ENCODE data around the gene AGBL4.

AGBL4 gene

DNA sequence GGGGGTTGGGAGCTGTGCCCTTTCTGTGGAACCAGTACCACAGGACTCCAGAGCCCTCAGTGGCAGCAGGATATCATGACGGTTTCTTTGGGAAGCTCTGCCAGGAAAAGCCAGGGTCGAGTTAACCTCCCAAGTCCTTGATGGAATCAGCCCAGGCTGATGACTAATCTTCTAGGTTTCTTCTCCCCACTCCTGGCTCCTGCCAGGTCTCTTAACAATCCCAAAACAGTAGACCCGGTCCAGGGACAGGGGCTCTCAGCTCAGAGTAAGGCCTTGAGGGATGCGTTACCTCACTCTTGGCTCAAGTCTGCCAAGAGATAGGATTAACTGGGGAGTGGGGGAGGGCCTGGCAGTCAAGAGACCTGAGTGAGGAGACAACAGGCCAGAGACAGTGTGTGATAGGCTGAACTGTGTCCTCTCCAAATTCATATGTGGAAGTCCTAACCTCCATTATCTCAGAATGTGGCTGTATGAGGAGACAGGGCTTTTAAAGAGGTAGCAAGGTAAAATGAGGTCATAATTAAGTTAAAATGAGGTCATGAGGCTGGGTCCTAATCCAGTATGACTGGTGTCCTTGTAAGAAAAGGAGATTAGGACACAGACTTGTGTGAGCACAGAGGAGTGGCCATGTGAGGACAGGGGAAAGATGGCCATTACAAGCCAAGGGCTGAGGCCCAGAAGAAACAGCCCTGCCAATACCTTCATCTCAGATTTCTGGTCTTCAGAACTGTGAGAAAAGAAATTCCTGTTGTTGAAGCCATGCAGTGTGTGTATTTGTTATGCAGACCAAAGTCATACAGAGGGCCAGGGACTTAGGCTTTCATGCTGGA lies 1342.1 kb downstream of the AGBL4 start:
- DNase-seq (ENCODE audit: insufficient read length, low spot score) (no peak), FAIRE-seq (no peak)
- TF ChIP-seq POLR2AphosphoS5 (IDR thresholded peaks at IDR 0.05; ENCODE audit: low read depth, low read length): no peak
- TF ChIP-seq POLR2A (IDR thresholded peaks at IDR 0.05; ENCODE audit: low read depth, low read length): no peak
- TF ChIP-seq SPI1 (IDR thresholded peaks at IDR 0.05; ENCODE audit: low read depth, low read length): no peak
- TF ChIP-seq TAF1 (IDR thresholded peaks at IDR 0.05; ENCODE audit: low read depth, low read length): no peak
- no peak for TF ChIP-seq POU2F2 (IDR thresholded peaks at IDR 0.05; ENCODE audit: low read depth, low read length)
- TF ChIP-seq PAX5 (IDR thresholded peaks at IDR 0.05; ENCODE audit: insufficient read depth, low read length, severe bottlenecking): no peak

- no peak for FAIRE-seq
- no peak for TF ChIP-seq POU2F2 (IDR thresholded peaks at IDR 0.05; ENCODE audit: low read depth, low read length)
- TF ChIP-seq POLR2A (IDR thresholded peaks at IDR 0.05; ENCODE audit: low read depth, low read length): no peak
- no peak for TF ChIP-seq SPI1 (IDR thresholded peaks at IDR 0.05; ENCODE audit: low read depth, low read length)
- no peak for TF ChIP-seq TAF1 (IDR thresholded peaks at IDR 0.05; ENCODE audit: low read depth, low read length)
- no peak for TF ChIP-seq PAX5 (IDR thresholded peaks at IDR 0.05; ENCODE audit: insufficient read depth, low read length, severe bottlenecking)
- no peak for TF ChIP-seq POLR2AphosphoS5 (IDR thresholded peaks at IDR 0.05; ENCODE audit: low read depth, low read length)
- DNase-seq (ENCODE audit: insufficient read length, low spot score): no peak
Measured at GRCh38 chr1:48680411-48681035, 1343.2 kb downstream of the AGBL4 start.

GRCh38 chr1:48679859-48680258 lies 1343.9 kb downstream of the AGBL4 start:
- DNase-seq (ENCODE audit: insufficient read length, low spot score) (no peak), FAIRE-seq (no peak)
- no peak for TF ChIP-seq PAX5 (IDR thresholded peaks at IDR 0.05; ENCODE audit: insufficient read depth, low read length, severe bottlenecking)
- TF ChIP-seq SPI1 (IDR thresholded peaks at IDR 0.05; ENCODE audit: low read depth, low read length): no peak
- no peak for TF ChIP-seq POLR2A (IDR thresholded peaks at IDR 0.05; ENCODE audit: low read depth, low read length)
- no peak for TF ChIP-seq POU2F2 (IDR thresholded peaks at IDR 0.05; ENCODE audit: low read depth, low read length)
- no peak for TF ChIP-seq TAF1 (IDR thresholded peaks at IDR 0.05; ENCODE audit: low read depth, low read length)
- TF ChIP-seq POLR2AphosphoS5 (IDR thresholded peaks at IDR 0.05; ENCODE audit: low read depth, low read length): no peak

DNA sequence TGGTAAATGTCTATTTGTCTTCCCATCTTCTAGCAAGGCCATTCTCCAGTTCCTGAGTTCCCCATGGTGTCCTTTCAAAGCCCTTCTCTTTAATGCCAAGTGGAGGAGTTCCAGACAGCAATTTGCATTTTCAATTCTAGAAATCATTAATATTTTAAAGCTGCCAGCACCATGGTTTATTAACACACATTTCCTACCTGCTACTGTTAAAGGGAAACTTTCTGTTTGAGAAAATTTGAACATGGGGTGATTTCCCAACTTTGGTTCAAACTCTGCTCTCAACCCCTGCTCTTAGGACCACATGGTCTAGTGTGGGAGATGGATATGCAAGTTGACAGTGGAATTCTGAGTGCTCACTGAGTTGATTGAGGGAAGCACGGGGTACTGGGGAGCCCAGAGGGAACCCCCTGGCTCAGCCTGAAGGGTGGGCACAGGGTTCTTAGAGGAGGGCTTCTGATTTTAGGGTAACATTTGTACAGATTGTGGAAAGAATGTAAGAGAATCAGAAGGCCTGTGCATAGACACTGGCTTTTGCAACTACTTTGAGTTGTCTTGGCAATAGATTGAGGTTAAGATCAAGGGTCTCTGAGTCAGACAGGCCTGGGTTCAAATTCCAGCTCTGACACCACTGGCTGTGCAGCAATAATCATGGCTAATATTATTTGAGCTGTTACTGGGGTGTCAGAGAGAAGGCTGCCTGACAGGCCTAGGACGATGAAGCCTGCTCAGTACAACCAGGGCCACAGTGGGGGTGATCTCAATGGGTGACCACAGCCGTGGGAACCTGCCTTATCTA lies 1344.8 kb downstream of the AGBL4 start:
- no peak for DNase-seq (ENCODE audit: insufficient read length, low spot score)
- no peak for TF ChIP-seq POU2F2 (IDR thresholded peaks at IDR 0.05; ENCODE audit: low read depth, low read length)
- TF ChIP-seq POLR2AphosphoS5 (IDR thresholded peaks at IDR 0.05; ENCODE audit: low read depth, low read length): no peak
- no peak for TF ChIP-seq SPI1 (IDR thresholded peaks at IDR 0.05; ENCODE audit: low read depth, low read length)
- no peak for TF ChIP-seq PAX5 (IDR thresholded peaks at IDR 0.05; ENCODE audit: insufficient read depth, low read length, severe bottlenecking)
- TF ChIP-seq TAF1 (IDR thresholded peaks at IDR 0.05; ENCODE audit: low read depth, low read length): no peak
- no peak for TF ChIP-seq POLR2A (IDR thresholded peaks at IDR 0.05; ENCODE audit: low read depth, low read length)
- no peak for FAIRE-seq

DNA sequence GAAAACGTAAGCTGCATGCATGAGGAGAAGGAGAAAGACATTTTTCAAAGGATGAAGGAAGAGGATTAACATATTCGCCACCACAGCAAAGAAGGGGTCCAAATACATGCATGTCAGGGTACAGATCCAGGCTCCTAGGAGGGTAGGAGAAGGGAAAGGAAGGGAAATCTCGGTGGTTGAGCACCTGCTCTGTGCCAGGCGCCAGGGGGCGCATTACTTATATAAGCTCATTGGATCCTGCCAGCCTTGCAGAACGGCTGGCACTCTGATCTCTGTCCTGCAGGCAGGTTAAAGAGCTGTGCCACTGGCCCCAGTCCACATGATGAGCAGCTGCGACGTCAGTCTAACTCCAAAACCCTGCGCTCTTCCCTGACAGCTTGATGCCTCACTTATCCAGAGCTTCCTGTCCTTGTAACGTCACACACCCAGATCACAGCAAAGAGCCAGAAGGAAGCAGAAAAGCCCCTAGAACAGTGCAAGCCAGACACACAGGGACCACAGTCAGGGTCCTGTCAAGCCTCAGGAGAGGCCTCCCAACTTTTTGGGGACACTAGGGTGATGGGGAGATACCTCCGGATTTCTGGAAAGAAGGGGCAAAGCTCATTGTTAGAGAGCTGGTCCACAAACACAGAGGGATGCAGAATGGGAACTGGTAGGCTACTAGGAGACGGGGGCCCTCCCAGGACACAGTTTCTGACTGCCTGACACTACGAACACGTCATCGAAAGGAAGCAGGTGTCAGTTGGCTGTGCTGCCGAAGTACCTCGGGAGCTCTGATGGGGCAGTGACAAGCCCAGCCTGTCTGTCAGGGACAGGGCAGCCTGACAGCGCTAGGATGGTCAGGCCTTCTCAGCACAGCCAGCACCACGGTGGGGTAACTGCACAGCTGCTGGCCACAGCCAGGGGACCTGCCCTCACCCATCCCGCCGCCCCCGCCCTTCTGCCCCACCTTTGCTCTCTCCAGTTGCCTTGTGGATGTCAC lies 1346.2 kb downstream of the AGBL4 start:
- DNase-seq (ENCODE audit: insufficient read length, low spot score): peak; percentile 32
- TF ChIP-seq POLR2A (IDR thresholded peaks at IDR 0.05; ENCODE audit: low read depth, low read length) (no peak), SPI1 (IDR thresholded peaks at IDR 0.05; ENCODE audit: low read depth, low read length) (no peak), POLR2AphosphoS5 (IDR thresholded peaks at IDR 0.05; ENCODE audit: low read depth, low read length) (no peak), TAF1 (IDR thresholded peaks at IDR 0.05; ENCODE audit: low read depth, low read length) (no peak), POU2F2 (IDR thresholded peaks at IDR 0.05; ENCODE audit: low read depth, low read length) (no peak), PAX5 (IDR thresholded peaks at IDR 0.05; ENCODE audit: insufficient read depth, low read length, severe bottlenecking) (no peak)
- peak; percentile 43 for FAIRE-seq

GRCh38 chr1:48676822-48677221 lies 1346.9 kb downstream of the AGBL4 start:
- no peak for TF ChIP-seq PAX5 (IDR thresholded peaks at IDR 0.05; ENCODE audit: insufficient read depth, low read length, severe bottlenecking)
- TF ChIP-seq POLR2AphosphoS5 (IDR thresholded peaks at IDR 0.05; ENCODE audit: low read depth, low read length): no peak
- no peak for TF ChIP-seq SPI1 (IDR thresholded peaks at IDR 0.05; ENCODE audit: low read depth, low read length)
- no peak for TF ChIP-seq TAF1 (IDR thresholded peaks at IDR 0.05; ENCODE audit: low read depth, low read length)
- no peak for TF ChIP-seq POLR2A (IDR thresholded peaks at IDR 0.05; ENCODE audit: low read depth, low read length)
- no peak for TF ChIP-seq POU2F2 (IDR thresholded peaks at IDR 0.05; ENCODE audit: low read depth, low read length)
- FAIRE-seq (no peak), DNase-seq (ENCODE audit: insufficient read length, low spot score) (no peak)

DNA sequence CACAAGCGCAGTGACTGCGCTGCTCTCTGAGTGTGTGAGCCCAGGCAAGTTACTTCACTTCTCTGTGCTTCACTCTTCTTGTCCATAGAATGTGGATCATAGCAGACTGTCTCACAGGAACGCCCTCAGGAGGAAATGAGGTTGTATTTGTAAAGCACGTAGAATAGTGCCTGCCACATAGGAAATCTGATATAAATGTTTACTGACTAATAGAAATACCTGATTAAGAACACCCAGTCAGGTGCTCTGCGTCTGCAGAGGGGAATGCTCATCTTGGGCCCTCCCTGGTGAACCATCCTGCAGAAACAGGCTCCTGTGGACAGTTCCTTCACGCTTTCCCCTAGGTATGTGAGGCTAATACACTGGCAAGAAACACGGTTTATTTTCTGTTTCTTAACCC lies 1347.4 kb downstream of the AGBL4 start:
- TF ChIP-seq TAF1 (IDR thresholded peaks at IDR 0.05; ENCODE audit: low read depth, low read length) (no peak), PAX5 (IDR thresholded peaks at IDR 0.05; ENCODE audit: insufficient read depth, low read length, severe bottlenecking) (no peak), SPI1 (IDR thresholded peaks at IDR 0.05; ENCODE audit: low read depth, low read length) (no peak), POLR2A (IDR thresholded peaks at IDR 0.05; ENCODE audit: low read depth, low read length) (no peak), POLR2AphosphoS5 (IDR thresholded peaks at IDR 0.05; ENCODE audit: low read depth, low read length) (no peak), POU2F2 (IDR thresholded peaks at IDR 0.05; ENCODE audit: low read depth, low read length) (no peak)
- FAIRE-seq: no peak
- no peak for DNase-seq (ENCODE audit: insufficient read length, low spot score)

- TF ChIP-seq POU2F2 (IDR thresholded peaks at IDR 0.05; ENCODE audit: low read depth, low read length) (no peak), SPI1 (IDR thresholded peaks at IDR 0.05; ENCODE audit: low read depth, low read length) (no peak), TAF1 (IDR thresholded peaks at IDR 0.05; ENCODE audit: low read depth, low read length) (no peak), POLR2AphosphoS5 (IDR thresholded peaks at IDR 0.05; ENCODE audit: low read depth, low read length) (no peak), PAX5 (IDR thresholded peaks at IDR 0.05; ENCODE audit: insufficient read depth, low read length, severe bottlenecking) (no peak), POLR2A (IDR thresholded peaks at IDR 0.05; ENCODE audit: low read depth, low read length) (no peak)
- DNase-seq (ENCODE audit: insufficient read length, low spot score): no peak
- no peak for FAIRE-seq
Measured at GRCh38 chr1:48675251-48675650, 1348.5 kb downstream of the AGBL4 start.
